GM12878 (cell line): ENCODE results near the gene CASQ1. TPM values are rescaled to one million over a fixed set of nuclear protein-coding genes. Genes with fewer than 3 reads are reported as not detected.

Source experiments
- ATAC-seq: fragments of 200-7000 bp; cut with Tn5 transposase; 3 replicates; pipeline ENCODE4 v1.9.1; 2020; ENCODE audit warnings: mild to moderate bottlenecking, moderate library complexity
- BruUV-seq: library from RNA; stranded (reverse); fragments of 400-500 nt; replicated peaks from 2 replicates; lab custom pipeline; 2021; lab: Mats Ljungman, UMichigan
- CTCF ChIA-PET: fragments of 300-600 bp; sonication (Branson Sonifier 250); formaldehyde crosslinking; extraction: SDS; loops from one replicate; lab custom pipeline; 2021; ENCODE audit warnings: inconsistent platforms; lab: Yijun Ruan, JAX
- POLR2A ChIA-PET: fragments of 350-600 bp; formaldehyde crosslinking; extraction: SDS; loops from one replicate; lab custom pipeline; 2021; ENCODE audit warnings: inconsistent platforms; lab: Charles Lee
- RAD21 ChIA-PET: fragments of 300-600 bp; sonication (Branson Sonifier 250); formaldehyde crosslinking; loops from one replicate; lab custom pipeline; 2023; ENCODE audit warnings: antibody characterized with exemption; ENCODE audit not compliant: unreplicated experiment; lab: Charles Lee
- SMC1A ChIA-PET: fragments of 300-600 bp; sonication (Branson Sonifier 250); formaldehyde crosslinking; loops from one replicate; lab custom pipeline; 2023; ENCODE audit not compliant: unreplicated experiment, uncharacterized antibody; lab: Charles Lee
- DNase-seq: peaks from one replicate; pipeline ENCODE4 v3.0.0-alpha.2; 2011; ENCODE audit warnings: low read depth, low spot score
- FAIRE-seq: peaks from 3 replicates; lab custom pipeline; 2011; peaks lifted over from hg19 to GRCh38; lab: Jason Lieb, UNC
- H2AFZ ChIP-seq: 2 replicates; pipeline ENCODE4 v1.6.0; 2011; ENCODE audit warnings: low read depth, low read length, control low read depth; ENCODE audit not compliant: control insufficient read depth
- H3K27ac ChIP-seq: 2 replicates; pipeline ENCODE4 v1.5.1; 2011; ENCODE audit warnings: control low read depth; ENCODE audit not compliant: control insufficient read depth, insufficient read depth
- H3K27me3 ChIP-seq, 2 experiments: replicated peaks in 1 of 2; 2 replicates each; pipeline versions ENCODE4 v1.6.0 to v1.6.1; 2011; ENCODE audit warnings: low read length in 1 of 2; ENCODE audit not compliant: control insufficient read depth in 2 of 2, insufficient read depth in 2 of 2
- H3K36me3 ChIP-seq, 2 experiments: 2 replicates each; pipeline ENCODE4 v1.5.1; 2011; ENCODE audit warnings: low read length in 1 of 2; ENCODE audit not compliant: control insufficient read depth in 2 of 2, insufficient read depth in 2 of 2
- H3K4me1 ChIP-seq: 2 replicates; pipeline ENCODE4 v1.6.1; 2011; ENCODE audit warnings: mild to moderate bottlenecking, low read length, moderate library complexity, mixed read lengths; ENCODE audit not compliant: control insufficient read depth, insufficient read depth
- H3K4me2 ChIP-seq: 2 replicates; pipeline ENCODE4 v1.6.0; 2011; ENCODE audit warnings: control low read depth; ENCODE audit not compliant: control insufficient read depth, insufficient read depth
- H3K4me3 ChIP-seq: fragments of 200-600 bp; sonication (generic); 2 replicates; pipeline ENCODE4 v1.5.1; 2016
- H3K79me2 ChIP-seq: 2 replicates; pipeline ENCODE4 v1.6.0; 2011; ENCODE audit warnings: low read length; ENCODE audit not compliant: control insufficient read depth, insufficient read depth
- H3K9ac ChIP-seq: 2 replicates; pipeline ENCODE4 v1.8.0; 2011; ENCODE audit warnings: low read length, control low read depth, mixed read lengths; ENCODE audit not compliant: control insufficient read depth, insufficient read depth
- H3K9me3 ChIP-seq: replicated peaks from 3 replicates; pipeline ENCODE4 v1.5.1; 2011; ENCODE audit warnings: mild to moderate bottlenecking, low read length; ENCODE audit not compliant: control insufficient read depth, insufficient read depth
- H4K20me1 ChIP-seq: 2 replicates; pipeline ENCODE4 v1.6.0; 2011; ENCODE audit not compliant: control insufficient read depth, insufficient read depth
- GABPA ChIP-seq: IDR thresholded peaks from 2 replicates; pipeline ENCODE4 v1.6.1; 2014; ENCODE audit warnings: antibody characterized with exemption, low read depth, mild to moderate bottlenecking, inconsistent platforms
- HDAC6 ChIP-seq: fragments of 200-600 bp; sonication (generic); IDR thresholded peaks from one replicate; pipeline ENCODE4 v1.8.0; 2017; ENCODE audit warnings: antibody characterized with exemption; ENCODE audit not compliant: unreplicated experiment
- KAT2A ChIP-seq: conservative IDR thresholded peaks from 2 replicates; pipeline ENCODE4 v1.6.1; 2011; ENCODE audit warnings: low read depth, low read length; ENCODE audit not compliant: control insufficient read depth
- POU2F2 ChIP-seq: IDR thresholded peaks from 3 replicates; pipeline ENCODE4 v1.6.1; 2011; ENCODE audit warnings: low read depth, mild to moderate bottlenecking, low read length, borderline replicate concordance
- RAD21 ChIP-seq: IDR thresholded peaks from 2 replicates; pipeline ENCODE4 v1.6.1; 2011; ENCODE audit warnings: mild to moderate bottlenecking, low read depth, low read length, moderate library complexity; ENCODE audit not compliant: insufficient read depth
- whole genome bisulfite sequencing: methylation state at CpG from one replicate; pipeline ENCODE4 v1.1.6; 2016; ENCODE audit warnings: low lambda C conversion rate; ENCODE audit not compliant: insufficient replicate concordance, insufficient coverage; ENCODE audit errors: missing lambda C conversion rate; 5-methylcytosine and 5-hydroxymethylcytosine counted together
- in situ Hi-C: fragments of 300-500 bp; cut with MboI; formaldehyde crosslinking; loops from 9 replicates; pipeline ENCODE4 v1.14.3; 2018; ENCODE audit warnings: mixed read lengths
- intact Hi-C: fragments of 100-400 bp; cut with micrococcal nuclease; formaldehyde crosslinking; loops from one replicate; pipeline ENCODE4 v1.14.2; 2022; ENCODE audit not compliant: unreplicated experiment
- polyA plus RNA-seq, 11 experiments: library from polyadenylated mRNA; depleted of rRNA in 4 of 11; unstranded in 6 of 11; stranded (reverse) in 5 of 11; fragments of >200 nt; fragmentation: Nextera tagmentation in 4 of 11; fragmentation: Illumina TruSeq in 1 of 11; extraction: Ambion mirVana in 4 of 11; extraction: Trizol in 1 of 11; gene quantifications; 1 replicate in 1 of 11; 2 replicates in 10 of 11; pipeline versions ENCODE4 v1.2.1 to v1.2.3, GENCODE V29; 2011 to 2016; ENCODE audit warnings: inconsistent platforms in 2 of 11, missing spikeins in 2 of 11, low read depth in 1 of 11
- total RNA-seq, 4 experiments: library from RNA; depleted of rRNA in 3 of 4; stranded (reverse); fragments of >200 nt in 3 of 4; fragmentation: Illumina TruSeq in 1 of 4; extraction: Trizol in 1 of 4; gene quantifications; 2 replicates each; pipeline versions ENCODE4 v1.2.1 to v1.2.3, GENCODE V29; 2013 to 2021
- TF ChIP-seq, protein P1 (sequence below): fragments of 450-650 bp; IDR thresholded peaks from 2 replicates; pipeline ENCODE4 v1.6.1; 2017; ENCODE audit warnings: borderline replicate concordance
- TF ChIP-seq, protein P2 (sequence below), 3 experiments: IDR thresholded peaks in 2 of 3; conservative IDR thresholded peaks in 1 of 3; 2 replicates each; pipeline ENCODE4 v1.5.1; 2011; ENCODE audit warnings: low read depth in 3 of 3, low read length in 3 of 3, mild to moderate bottlenecking in 3 of 3, control low read depth in 2 of 3, moderate library complexity in 2 of 3, inconsistent platforms in 1 of 3, mixed read lengths in 1 of 3; ENCODE audit not compliant: control insufficient read depth in 2 of 3, insufficient read depth in 1 of 3; ENCODE audit errors: extremely low read depth in 1 of 3

CASQ1 gene
- total and polyA plus RNA-seq, 10 of the 15 experiments (the other 5 are each of a cell fraction or from before 2014, with no cell fraction given), result 0.10 to 0.77 (median 0.34) TPM

DNA sequence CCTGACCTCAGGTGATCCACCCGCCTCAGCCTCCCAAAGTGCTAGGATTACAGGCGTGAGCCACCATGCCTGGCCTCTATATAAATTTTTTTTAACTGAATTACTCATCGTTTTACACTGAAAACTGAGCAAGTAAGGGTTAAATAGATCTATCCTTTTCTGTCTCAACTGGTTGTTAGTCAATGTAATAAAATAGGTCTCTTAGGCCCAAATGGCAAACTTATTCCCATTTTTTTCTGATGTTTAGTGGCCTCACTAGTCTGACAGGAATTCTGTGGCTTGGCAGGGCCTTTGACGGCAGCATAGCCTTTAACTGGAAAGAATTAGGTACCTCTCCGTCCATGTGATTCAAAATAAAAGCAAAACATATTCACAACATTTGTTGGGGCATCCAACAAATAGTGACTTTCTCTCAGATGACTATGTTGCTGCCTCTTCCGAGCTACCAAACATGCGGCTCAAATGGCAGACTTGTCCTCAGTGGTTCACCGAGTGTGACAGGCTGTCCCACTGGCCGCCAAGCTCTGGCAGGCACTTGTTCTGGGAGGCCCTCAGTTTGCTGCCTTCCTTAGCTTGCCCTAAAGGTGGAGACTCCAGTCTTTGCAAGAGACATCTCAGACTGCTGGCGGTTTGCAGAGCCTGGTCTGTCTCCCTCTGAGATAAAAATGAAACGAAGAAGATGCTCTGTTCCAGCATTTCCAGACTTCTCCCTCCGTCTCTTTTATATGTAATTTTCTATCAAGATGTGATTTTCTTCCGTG is 21.6 kb upstream of the CASQ1 start:
- intact Hi-C loops, result no loop called here
- in situ Hi-C loops, result no loop called here
- Histone ChIP-seq H3K4me1 (peaks cover 21% of the 10 kb centered on the region), H3K27ac (no peak overlapping the region), H3K4me2 (no peak overlapping the region)
- DNase-seq, result no peak
- TF ChIP-seq KAT2A (no peak), POU2F2 (no peak), RAD21 (0 out of 2 replicates have a peak, but pooled peaks have one; percentile 15), HDAC6 (no peak), GABPA (no peak)
- TF ChIP-seq, protein P1, sequence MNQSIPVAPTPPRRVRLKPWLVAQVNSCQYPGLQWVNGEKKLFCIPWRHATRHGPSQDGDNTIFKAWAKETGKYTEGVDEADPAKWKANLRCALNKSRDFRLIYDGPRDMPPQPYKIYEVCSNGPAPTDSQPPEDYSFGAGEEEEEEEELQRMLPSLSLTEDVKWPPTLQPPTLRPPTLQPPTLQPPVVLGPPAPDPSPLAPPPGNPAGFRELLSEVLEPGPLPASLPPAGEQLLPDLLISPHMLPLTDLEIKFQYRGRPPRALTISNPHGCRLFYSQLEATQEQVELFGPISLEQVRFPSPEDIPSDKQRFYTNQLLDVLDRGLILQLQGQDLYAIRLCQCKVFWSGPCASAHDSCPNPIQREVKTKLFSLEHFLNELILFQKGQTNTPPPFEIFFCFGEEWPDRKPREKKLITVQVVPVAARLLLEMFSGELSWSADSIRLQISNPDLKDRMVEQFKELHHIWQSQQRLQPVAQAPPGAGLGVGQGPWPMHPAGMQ, result no peak
- TF ChIP-seq, protein P2, sequence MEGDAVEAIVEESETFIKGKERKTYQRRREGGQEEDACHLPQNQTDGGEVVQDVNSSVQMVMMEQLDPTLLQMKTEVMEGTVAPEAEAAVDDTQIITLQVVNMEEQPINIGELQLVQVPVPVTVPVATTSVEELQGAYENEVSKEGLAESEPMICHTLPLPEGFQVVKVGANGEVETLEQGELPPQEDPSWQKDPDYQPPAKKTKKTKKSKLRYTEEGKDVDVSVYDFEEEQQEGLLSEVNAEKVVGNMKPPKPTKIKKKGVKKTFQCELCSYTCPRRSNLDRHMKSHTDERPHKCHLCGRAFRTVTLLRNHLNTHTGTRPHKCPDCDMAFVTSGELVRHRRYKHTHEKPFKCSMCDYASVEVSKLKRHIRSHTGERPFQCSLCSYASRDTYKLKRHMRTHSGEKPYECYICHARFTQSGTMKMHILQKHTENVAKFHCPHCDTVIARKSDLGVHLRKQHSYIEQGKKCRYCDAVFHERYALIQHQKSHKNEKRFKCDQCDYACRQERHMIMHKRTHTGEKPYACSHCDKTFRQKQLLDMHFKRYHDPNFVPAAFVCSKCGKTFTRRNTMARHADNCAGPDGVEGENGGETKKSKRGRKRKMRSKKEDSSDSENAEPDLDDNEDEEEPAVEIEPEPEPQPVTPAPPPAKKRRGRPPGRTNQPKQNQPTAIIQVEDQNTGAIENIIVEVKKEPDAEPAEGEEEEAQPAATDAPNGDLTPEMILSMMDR (IDR thresholded peaks at IDR 0.05 in 2 of 3, conservative IDR thresholded peaks at IDR 0.05 in 1 of 3; ENCODE audit: control insufficient read depth in 2 of 3, extremely low read depth in 1 of 3, insufficient read depth in 1 of 3, low read depth in 3 of 3, low read length in 3 of 3), result peak in 1 of 3 experiments; percentile 10; a peak in 1 of 6 replicates
- TF ChIP-seq, all 136 proteins: peak for 2
- H3K36me3 ChIP-seq, result no peaks in the 10 kb centered on the region
- WGBS, result 63% methylated on average over 13 of the region's 13 CpGs
- RAD21 ChIA-PET, result interaction anchor here (0.7 to 3.6 kb wide), 10 partner anchors 9 to 260 kb away, joined by 3 to 14 read pairs (median 3); no protein-coding TSS in a partner anchor
- H3K4me3 ChIP-seq, result no peak overlapping the region
- no TSS peak for BruUV-seq
- H3K79me2 ChIP-seq, result no peaks in the 10 kb centered on the region
- SMC1A ChIA-PET, result interaction anchor here (0.9 to 2.5 kb wide), 12 partner anchors 10 to 83 kb away, joined by 3 to 10 read pairs (median 4); partner anchors contain the start of gene CASQ1
- no peak overlapping the region for H2AFZ ChIP-seq
- no peaks in the 10 kb centered on the region; a peak in 1 of 4 replicates for H3K27me3 ChIP-seq
- H4K20me1 ChIP-seq, result no peaks in the 10 kb centered on the region
- CTCF ChIA-PET, result interaction anchor here (0.6 to 3.5 kb wide), 12 partner anchors 18 to 128 kb away, joined by 3 to 25 read pairs (median 3); no protein-coding TSS in a partner anchor
- no peaks in the 10 kb centered on the region for H3K9me3 ChIP-seq
- no peak overlapping the region for H3K9ac ChIP-seq
- ATAC-seq (peak; percentile 45), FAIRE-seq (peak; percentile 38)
- POLR2A ChIA-PET, result interaction anchor here (1.1 to 1.7 kb wide), 3 partner anchors 35 to 94 kb away, joined by 3 to 7 read pairs (median 4); partner anchors contain the start of gene DCAF8
